GM12878 (cell line): ENCODE results near the gene OR2S2.

Source experiments
- EP300 ChIP-seq, 2 experiments: fragments of 150-350 bp in 1 of 2; IDR thresholded peaks; 2 replicates each; pipeline ENCODE4 v1.6.1; 2011 to 2012; ENCODE audit warnings: low read depth in 2 of 2, low read length in 2 of 2, borderline replicate concordance in 1 of 2, improper control_type of control experiment in 1 of 2, inconsistent platforms in 1 of 2; ENCODE audit not compliant: control insufficient read depth in 1 of 2
- FOXM1 ChIP-seq: IDR thresholded peaks from 2 replicates; pipeline ENCODE4 v1.6.1; 2012; ENCODE audit warnings: low read depth, mild to moderate bottlenecking, inconsistent platforms, low read length, moderate library complexity
- TF ChIP-seq, protein P1 (sequence below): fragments of 450-650 bp; IDR thresholded peaks from 2 replicates; pipeline ENCODE4 v1.6.1; 2018; ENCODE audit warnings: borderline replicate concordance, mild to moderate bottlenecking; ENCODE audit not compliant: partially characterized antibody

DNA sequence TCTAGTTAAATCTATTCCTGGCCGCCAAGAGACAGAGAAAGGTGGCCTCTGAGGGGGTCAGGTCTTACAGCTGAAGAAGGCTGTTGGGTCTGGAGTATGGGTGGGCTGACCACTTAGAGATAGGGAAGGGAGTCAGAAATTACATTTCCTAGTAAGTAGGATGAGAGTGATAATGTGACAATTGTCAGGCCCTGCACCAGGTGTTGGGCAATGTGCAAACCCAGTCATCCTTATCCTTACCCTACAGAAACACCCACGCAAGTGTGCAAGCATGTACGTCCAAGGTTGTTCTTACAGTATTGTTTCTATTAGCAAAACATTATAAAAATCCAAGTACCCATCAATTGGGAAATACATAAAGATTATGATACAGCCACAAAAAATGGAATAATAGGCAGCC is 39.2 kb downstream of the OR2S2 start:
- TF ChIP-seq EP300 (IDR thresholded peaks at IDR 0.05; ENCODE audit: borderline replicate concordance in 1 of 2, control insufficient read depth in 1 of 2, low read depth in 2 of 2, low read length in 2 of 2) (no peak), FOXM1 (no peak)
- TF ChIP-seq, protein P1, sequence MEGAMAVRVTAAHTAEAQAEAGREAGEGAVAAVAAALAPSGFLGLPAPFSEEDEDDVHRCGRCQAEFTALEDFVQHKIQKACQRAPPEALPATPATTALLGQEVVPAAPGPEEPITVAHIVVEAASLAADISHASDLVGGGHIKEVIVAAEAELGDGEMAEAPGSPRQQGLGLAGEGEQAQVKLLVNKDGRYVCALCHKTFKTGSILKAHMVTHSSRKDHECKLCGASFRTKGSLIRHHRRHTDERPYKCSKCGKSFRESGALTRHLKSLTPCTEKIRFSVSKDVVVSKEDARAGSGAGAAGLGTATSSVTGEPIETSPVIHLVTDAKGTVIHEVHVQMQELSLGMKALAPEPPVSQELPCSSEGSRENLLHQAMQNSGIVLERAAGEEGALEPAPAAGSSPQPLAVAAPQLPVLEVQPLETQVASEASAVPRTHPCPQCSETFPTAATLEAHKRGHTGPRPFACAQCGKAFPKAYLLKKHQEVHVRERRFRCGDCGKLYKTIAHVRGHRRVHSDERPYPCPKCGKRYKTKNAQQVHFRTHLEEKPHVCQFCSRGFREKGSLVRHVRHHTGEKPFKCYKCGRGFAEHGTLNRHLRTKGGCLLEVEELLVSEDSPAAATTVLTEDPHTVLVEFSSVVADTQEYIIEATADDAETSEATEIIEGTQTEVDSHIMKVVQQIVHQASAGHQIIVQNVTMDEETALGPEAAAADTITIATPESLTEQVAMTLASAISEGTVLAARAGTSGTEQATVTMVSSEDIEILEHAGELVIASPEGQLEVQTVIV, result no peak
